Stimulated activated naive CD8-positive, alpha-beta T cell treated with anti-CD3 and anti-CD28 coated beads, Interleukin-15, Interleukin-2, amounts not matched to agents 100 ng/mL and 50 ng/mL, for 24 hours (primary cell): ENCODE measurements around the gene KLF2.
A peak's percentile ranks its signal among the peaks of the same experiment; 100 is the strongest.

Experiments
- H3K27ac Mint-ChIP-seq: one replicate; pipeline ENCODE4 v1.8.0; 2021; ENCODE audit warnings: mild to moderate bottlenecking, mixed read lengths
- H3K27me3 Mint-ChIP-seq: one replicate; pipeline ENCODE4 v1.8.0; 2021; ENCODE audit warnings: mixed read lengths
- H3K36me3 Mint-ChIP-seq: one replicate; pipeline ENCODE4 v1.8.0; 2021; ENCODE audit warnings: low read depth, mixed read lengths
- H3K4me1 Mint-ChIP-seq: one replicate; pipeline ENCODE4 v1.8.0; 2021; ENCODE audit warnings: low read depth, mixed read lengths
- H3K4me3 Mint-ChIP-seq: one replicate; pipeline ENCODE4 v1.8.0; 2021; ENCODE audit warnings: mild to moderate bottlenecking, mixed read lengths
- H3K9me3 Mint-ChIP-seq: one replicate; pipeline ENCODE4 v1.8.0; 2021; ENCODE audit warnings: mixed read lengths

Gene KLF2

GRCh38 chr19:16371540-16371986 lies 46.9 kb downstream of the KLF2 start:
- Mint-ChIP-seq H3K9me3 (no peaks in the 10 kb centered on the region), H3K27me3 (peaks cover 18% of the 10 kb centered on the region), H3K4me3 (peak overlapping the region; percentile 56), H3K36me3 (peaks cover 23% of the 10 kb centered on the region), H3K4me1 (no peaks in the 10 kb centered on the region), H3K27ac (peak overlapping the region; percentile 49)

GRCh38 chr19:16372065-16372915 lies 47.7 kb downstream of the KLF2 start:
- Mint-ChIP-seq H3K27me3 (peaks cover 11% of the 10 kb centered on the region), H3K4me3 (peak overlapping the region; percentile 56), H3K27ac (peak overlapping the region; percentile 49), H3K36me3 (peaks cover 24% of the 10 kb centered on the region), H3K9me3 (no peaks in the 10 kb centered on the region), H3K4me1 (peaks cover 1% of the 10 kb centered on the region)

- Mint-ChIP-seq H3K4me1 (peaks cover 9% of the 10 kb centered on the region), H3K36me3 (peaks cover 30% of the 10 kb centered on the region), H3K4me3 (no peak overlapping the region)
These were observed 48.5 kb downstream of the KLF2 start for GRCh38 chr19:16373079-16373478.

GRCh38 chr19:16373532-16373931 lies 48.9 kb downstream of the KLF2 start:
- no peak overlapping the region for H3K27ac Mint-ChIP-seq
- no peaks in the 10 kb centered on the region for H3K9me3 Mint-ChIP-seq
- peaks cover 30% of the 10 kb centered on the region for H3K36me3 Mint-ChIP-seq
- peak overlapping the region; percentile 33 for H3K4me3 Mint-ChIP-seq
- peaks cover 11% of the 10 kb centered on the region for H3K4me1 Mint-ChIP-seq
- peaks cover 11% of the 10 kb centered on the region for H3K27me3 Mint-ChIP-seq

More at GRCh38 chr19:16373079-16373478, 48.5 kb downstream of the KLF2 start:
- peaks cover 11% of the 10 kb centered on the region for H3K27me3 Mint-ChIP-seq
- H3K27ac Mint-ChIP-seq = no peak overlapping the region
- H3K9me3 Mint-ChIP-seq = no peaks in the 10 kb centered on the region

GRCh38 chr19:16373989-16374388 lies 49.4 kb downstream of the KLF2 start:
- Mint-ChIP-seq H3K9me3 (no peaks in the 10 kb centered on the region), H3K27me3 (peaks cover 11% of the 10 kb centered on the region), H3K27ac (no peak overlapping the region), H3K4me1 (peaks cover 15% of the 10 kb centered on the region), H3K36me3 (peaks cover 30% of the 10 kb centered on the region), H3K4me3 (no peak overlapping the region)

GRCh38 chr19:16374436-16374835 lies 49.8 kb downstream of the KLF2 start:
- peaks cover 11% of the 10 kb centered on the region for H3K27me3 Mint-ChIP-seq
- no peak overlapping the region for H3K27ac Mint-ChIP-seq

GRCh38 chr19:16375157-16375935 lies 50.7 kb downstream of the KLF2 start:
- peaks cover 10% of the 10 kb centered on the region for H3K27me3 Mint-ChIP-seq
- peaks cover 15% of the 10 kb centered on the region for H3K4me1 Mint-ChIP-seq
- H3K27ac Mint-ChIP-seq = no peak overlapping the region
- peaks cover 30% of the 10 kb centered on the region for H3K36me3 Mint-ChIP-seq
- H3K4me3 Mint-ChIP-seq = no peak overlapping the region
- H3K9me3 Mint-ChIP-seq = no peaks in the 10 kb centered on the region

More at GRCh38 chr19:16374436-16374835, 49.8 kb downstream of the KLF2 start:
- peaks cover 30% of the 10 kb centered on the region for H3K36me3 Mint-ChIP-seq
- peaks cover 15% of the 10 kb centered on the region for H3K4me1 Mint-ChIP-seq
- H3K9me3 Mint-ChIP-seq = no peaks in the 10 kb centered on the region
- no peak overlapping the region for H3K4me3 Mint-ChIP-seq

- Mint-ChIP-seq H3K4me3 (no peak overlapping the region), H3K36me3 (peaks cover 30% of the 10 kb centered on the region), H3K4me1 (peaks cover 17% of the 10 kb centered on the region), H3K9me3 (no peaks in the 10 kb centered on the region), H3K27me3 (peaks cover 6% of the 10 kb centered on the region), H3K27ac (no peak overlapping the region)
These were observed 51.2 kb downstream of the KLF2 start for GRCh38 chr19:16375936-16376185.

- H3K4me3 Mint-ChIP-seq = no peak overlapping the region
- H3K27me3 Mint-ChIP-seq = peaks cover 3% of the 10 kb centered on the region
- no peaks in the 10 kb centered on the region for H3K9me3 Mint-ChIP-seq
- peaks cover 21% of the 10 kb centered on the region for H3K4me1 Mint-ChIP-seq
- peaks cover 30% of the 10 kb centered on the region for H3K36me3 Mint-ChIP-seq
- no peak overlapping the region for H3K27ac Mint-ChIP-seq
These were observed 51.6 kb downstream of the KLF2 start for GRCh38 chr19:16376241-16376640.

GRCh38 chr19:16376649-16377048 lies 52.0 kb downstream of the KLF2 start:
- Mint-ChIP-seq H3K4me1 (peaks cover 25% of the 10 kb centered on the region), H3K36me3 (peaks cover 30% of the 10 kb centered on the region), H3K9me3 (no peaks in the 10 kb centered on the region), H3K4me3 (no peak overlapping the region), H3K27me3 (peaks cover 3% of the 10 kb centered on the region), H3K27ac (no peak overlapping the region)

GRCh38 chr19:16377521-16377920 lies 52.9 kb downstream of the KLF2 start:
- H3K4me3 Mint-ChIP-seq = no peak overlapping the region
- peaks cover 3% of the 10 kb centered on the region for H3K27me3 Mint-ChIP-seq
- no peaks in the 10 kb centered on the region for H3K9me3 Mint-ChIP-seq
- no peak overlapping the region for H3K27ac Mint-ChIP-seq
- peaks cover 30% of the 10 kb centered on the region for H3K4me1 Mint-ChIP-seq
- peaks cover 31% of the 10 kb centered on the region for H3K36me3 Mint-ChIP-seq
